Measurements from ENCODE around the gene ZNF668. TPM values are rescaled to one million over a fixed set of nuclear protein-coding genes. Genes with fewer than 3 reads are reported as not detected.

The ZNF668 gene
- total and polyA plus RNA-seq, 2 of the 13 experiments (the other 11 are each of a cell fraction or from before 2014, with no cell fraction given): 3.8 to 9.8 TPM

GRCh38 chr16:31105677-31106213 is 31.7 kb upstream of the ZNF668 start (continued):
- TF ChIP-seq PHF8 (CRISPR knock-in tag; IDR thresholded peaks at IDR 0.05) (peak; percentile 79), ZXDC (CRISPR knock-in tag; IDR thresholded peaks at IDR 0.05) (peak; percentile 96; the same call in 1 of the 2 replicates), ZMYM4 (CRISPR knock-in tag; IDR thresholded peaks at IDR 0.05) (peak; percentile 87), ZNF616 (CRISPR knock-in tag; IDR thresholded peaks at IDR 0.05; ENCODE audit: low read depth) (peak; percentile 95), ZNF800 (CRISPR knock-in tag; IDR thresholded peaks at IDR 0.05) (peak; percentile 93), ZNF512B (CRISPR knock-in tag; IDR thresholded peaks at IDR 0.05; ENCODE audit: borderline replicate concordance) (peak; percentile 95; the same call in 1 of the 2 replicates), ZNF790 (CRISPR knock-in tag; IDR thresholded peaks at IDR 0.05; ENCODE audit: borderline replicate concordance) (peak; percentile 95), ZBTB7B (CRISPR knock-in tag; IDR thresholded peaks at IDR 0.05) (peak; percentile 87), GATAD1 (CRISPR knock-in tag; IDR thresholded peaks at IDR 0.05) (peak; percentile 83), ZNF567 (CRISPR knock-in tag; IDR thresholded peaks at IDR 0.05; ENCODE audit: borderline replicate concordance) (peak; percentile 81; the same call in 1 of the 2 replicates), REL (CRISPR knock-in tag; conservative IDR thresholded peaks at IDR 0.05) (peak; percentile 68; the same call in 1 of the 2 replicates), ZNF605 (CRISPR knock-in tag; IDR thresholded peaks at IDR 0.05) (no peak; the same call in 1 of the 2 replicates), ZNF207 (IDR thresholded peaks at IDR 0.05; ENCODE audit: borderline replicate concordance) (no peak), ERF (CRISPR knock-in tag; IDR thresholded peaks at IDR 0.05) (peak; percentile 99), ZNF770 (CRISPR knock-in tag; IDR thresholded peaks at IDR 0.05) (peak; percentile 88), NFKBIZ (CRISPR knock-in tag; IDR thresholded peaks at IDR 0.05) (peak; percentile 92), ZNF296 (CRISPR knock-in tag; conservative IDR thresholded peaks at IDR 0.05) (peak; percentile 89; the same call in 1 of the 2 replicates), TIGD3 (CRISPR knock-in tag; IDR thresholded peaks at IDR 0.05; ENCODE audit: borderline replicate concordance) (peak; percentile 78; the same call in 1 of the 2 replicates)

Data from HepG2 (cell line).